HUDEP-2 (cell line): ENCODE results near the gene LRATD1.
A peak's percentile ranks its signal among the peaks of the same experiment; 100 is the strongest.

Experiments used
- DNase-seq, 76 experiments: peaks; one replicate each; lab custom pipeline; 2025; ENCODE audit not compliant: unreplicated experiment in 76 of 76; lab: John Stamatoyannopoulos, UW

Gene LRATD1

DNA sequence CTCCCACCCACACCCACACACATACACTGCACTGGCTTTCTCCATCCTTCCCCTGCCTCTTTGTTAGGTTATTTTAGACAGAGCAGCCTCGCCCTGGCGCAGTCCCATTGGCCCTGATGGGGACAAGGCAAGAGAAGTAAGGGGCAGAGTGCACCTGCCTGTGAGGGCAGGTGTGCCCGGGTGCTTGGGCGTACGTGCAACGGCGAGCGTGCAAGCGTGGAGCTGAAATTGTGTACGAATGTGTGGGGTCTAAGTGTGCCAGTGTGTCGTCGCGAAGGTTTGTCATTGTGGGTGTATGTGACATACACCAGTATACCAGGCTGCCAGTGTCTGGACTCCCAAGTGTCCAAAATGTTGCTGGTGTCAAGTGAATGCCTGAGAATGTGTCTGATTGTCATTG is 544 bp downstream of the LRATD1 start:
- DNase-seq, result no peak

GRCh38 chr2:14633461-14634181 is 1.1 kb downstream of the LRATD1 start:
- no peak for DNase-seq

GRCh38 chr2:14634182-14634488 is 1.6 kb downstream of the LRATD1 start:
- no peak for DNase-seq

- DNase-seq, result peak in 40 of 76 experiments; percentile 1 to 64 (median 27)
Measured at GRCh38 chr2:14634489-14635390, 2.2 kb downstream of the LRATD1 start.

GRCh38 chr2:14635391-14635871 is 2.9 kb downstream of the LRATD1 start:
- no peak for DNase-seq

DNA sequence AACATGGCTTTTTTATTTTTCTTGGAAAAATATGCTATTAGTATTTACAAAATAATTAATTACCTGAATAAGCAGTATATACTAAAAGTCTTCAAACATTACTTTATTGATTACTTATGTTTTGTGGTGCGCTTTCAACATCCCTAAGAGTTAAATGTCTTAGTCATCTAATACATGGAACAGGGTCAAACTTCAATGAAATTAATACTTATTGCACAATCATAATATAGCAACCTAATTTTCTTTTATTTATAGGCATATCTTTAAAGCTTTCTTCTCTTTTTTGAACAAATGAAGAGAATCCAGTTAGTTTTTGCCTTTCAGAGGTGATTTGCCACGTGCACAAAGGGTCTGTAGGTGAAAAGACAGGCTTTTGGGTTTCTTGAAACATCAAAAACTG is 6.0 kb downstream of the LRATD1 start:
- DNase-seq, result no peak

DNA sequence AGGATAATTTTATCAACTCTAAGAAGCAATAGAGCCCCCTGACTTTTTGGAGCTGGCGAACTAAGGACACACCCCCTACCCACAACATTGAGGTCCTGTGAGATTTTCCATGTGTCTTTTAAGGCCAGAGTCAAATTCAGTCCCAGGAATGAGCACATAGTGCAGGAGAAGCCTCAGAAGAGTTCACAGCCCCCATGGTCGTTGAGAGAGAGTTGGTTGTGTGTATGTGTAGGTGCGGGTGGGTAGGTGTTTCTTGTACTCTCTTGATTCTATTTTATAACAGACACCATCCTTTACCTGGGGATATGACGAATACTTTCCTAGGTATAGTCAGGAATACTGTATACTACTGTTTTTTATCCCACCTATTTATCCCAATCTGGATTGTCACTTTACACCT is 8.6 kb downstream of the LRATD1 start:
- DNase-seq, result no peak

DNA sequence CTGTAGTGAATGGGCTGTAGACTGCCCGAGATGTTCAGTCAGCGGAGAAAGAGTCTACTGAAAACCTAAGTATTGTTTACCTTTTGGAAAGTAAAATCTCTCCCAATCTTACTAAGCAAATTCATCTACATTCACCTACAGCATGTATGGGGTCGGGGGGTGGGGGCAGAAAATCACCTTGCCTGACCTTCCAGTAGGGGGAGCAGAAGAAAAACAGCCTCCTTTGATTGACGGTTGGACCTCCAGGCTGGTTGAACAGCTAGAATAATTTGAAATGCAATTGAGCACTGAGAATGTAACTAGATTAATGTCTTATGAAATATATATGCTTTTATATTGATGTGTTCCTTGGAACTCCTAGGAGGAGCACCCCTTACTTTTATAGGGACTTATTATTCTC is 10.0 kb downstream of the LRATD1 start:
- no peak for DNase-seq

GRCh38 chr2:14647714-14648113 is 15.2 kb downstream of the LRATD1 start:
- DNase-seq, result no peak

DNA sequence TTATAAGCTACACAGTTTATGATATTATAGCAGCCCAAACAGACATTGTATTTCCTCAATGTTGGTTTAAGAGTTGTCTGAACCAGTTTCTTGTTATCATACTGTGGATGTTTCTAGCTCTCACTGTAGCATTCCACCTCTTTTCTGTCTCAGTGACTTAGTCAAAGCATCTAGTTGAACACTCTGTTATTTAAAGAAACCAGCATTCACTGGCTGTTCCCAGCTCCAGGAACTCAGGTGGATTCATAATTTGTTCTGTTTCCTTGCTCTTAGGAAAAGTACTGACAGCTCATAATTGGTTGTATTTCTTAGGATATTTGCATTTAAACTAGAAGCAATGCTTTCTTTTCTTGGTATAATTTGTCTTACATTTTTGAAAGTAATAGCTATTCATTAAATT is 17.5 kb downstream of the LRATD1 start:
- no peak for DNase-seq

- DNase-seq, result no peak
Measured at GRCh38 chr2:14654835-14655282, 22.3 kb downstream of the LRATD1 start.

GRCh38 chr2:14656146-14656545 is 23.6 kb downstream of the LRATD1 start:
- no peak for DNase-seq

GRCh38 chr2:14661163-14661562 is 28.6 kb downstream of the LRATD1 start:
- no peak for DNase-seq

DNA sequence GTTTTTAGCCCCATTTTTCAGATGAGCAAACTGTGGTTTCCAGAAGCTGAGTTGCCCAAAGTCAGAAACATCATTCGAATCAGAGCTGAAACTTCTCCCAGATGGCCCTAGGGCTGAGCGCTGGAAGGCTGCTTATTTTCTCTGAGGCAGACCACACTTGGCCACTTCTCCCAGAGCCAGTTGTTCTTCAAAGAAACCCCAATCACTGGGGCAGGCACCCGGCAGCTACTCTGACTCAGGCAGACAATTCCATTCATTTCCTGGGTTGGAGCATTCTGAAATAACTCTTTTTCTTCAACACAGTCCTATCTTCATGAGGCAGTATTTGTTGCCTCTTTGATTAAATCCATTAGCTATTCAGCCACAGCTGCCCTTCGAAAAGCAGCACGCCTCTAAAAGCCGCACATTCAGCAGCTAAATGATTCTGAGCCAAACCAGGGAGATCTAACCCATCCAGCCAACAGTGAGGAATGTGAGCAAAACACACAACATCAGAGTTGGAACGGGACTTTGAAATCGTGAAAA is 40.9 kb downstream of the LRATD1 start:
- DNase-seq, result no peak

DNA sequence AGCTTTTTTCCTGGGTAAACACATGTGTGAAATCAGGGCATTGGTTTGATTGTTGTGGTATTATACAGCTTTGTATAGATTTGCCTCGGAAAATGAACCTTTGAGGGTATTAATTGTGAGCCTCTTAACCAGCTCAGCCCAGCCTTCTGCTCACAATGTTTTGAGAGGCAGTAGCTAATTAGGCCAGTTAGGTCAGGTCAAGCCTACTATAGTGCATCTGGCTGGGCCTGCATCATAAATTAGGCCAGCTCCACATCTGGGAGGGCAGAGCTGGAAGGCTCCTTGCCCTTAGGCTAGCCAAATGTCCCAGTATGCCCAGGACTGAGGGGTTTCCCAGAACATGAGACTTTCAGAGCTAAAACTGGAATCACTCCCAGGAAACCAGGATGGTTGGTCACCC is 43.0 kb downstream of the LRATD1 start:
- DNase-seq, result no peak

GRCh38 chr2:14676371-14676770 is 43.9 kb downstream of the LRATD1 start:
- no peak for DNase-seq

- DNase-seq, result no peak
Measured at GRCh38 chr2:14677039-14677438, 44.5 kb downstream of the LRATD1 start.

DNA sequence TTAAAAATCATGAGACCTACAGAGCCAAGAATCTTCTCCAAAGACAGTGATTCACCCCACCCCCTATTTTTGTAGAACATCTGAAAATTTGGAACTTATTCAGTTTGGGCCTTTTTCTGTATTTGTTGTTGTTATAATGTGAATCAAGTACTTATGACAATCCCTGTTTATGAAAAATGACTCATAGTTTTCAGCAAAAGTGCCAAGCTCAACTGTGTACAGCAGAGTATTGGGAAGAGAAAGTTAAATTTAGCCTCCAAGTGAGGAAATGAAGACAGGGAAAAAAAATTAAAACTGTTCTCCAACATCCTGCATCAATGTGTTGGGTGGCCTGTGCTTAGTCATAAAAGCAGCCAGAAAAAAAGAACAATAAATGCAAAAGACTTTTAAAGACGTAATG is 46.2 kb downstream of the LRATD1 start:
- no peak for DNase-seq

DNA sequence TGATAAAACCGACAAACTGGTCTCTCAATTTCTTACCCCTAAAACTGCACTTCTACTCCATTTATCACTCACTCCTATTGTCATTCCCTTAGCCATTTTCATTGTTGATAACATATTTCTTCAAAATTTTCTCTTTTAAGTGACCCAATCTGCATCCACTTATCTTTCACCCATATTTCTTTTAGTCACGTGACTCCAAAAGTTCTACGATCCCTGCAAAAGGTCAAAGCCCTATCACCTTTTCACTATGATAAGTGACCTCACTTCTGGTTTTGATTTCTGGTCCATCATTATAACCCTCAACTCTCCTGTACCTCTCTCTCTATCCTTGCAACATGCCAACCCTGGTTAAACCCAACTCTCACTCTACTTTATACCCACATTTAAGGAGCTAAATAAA is 49.1 kb downstream of the LRATD1 start:
- DNase-seq, result no peak
